ENCODE data around the gene LAMB2. TPM values are rescaled to one million over a fixed set of nuclear protein-coding genes. Genes with fewer than 3 reads are reported as not detected.
A peak's percentile ranks its signal among the peaks of the same experiment; 100 is the strongest.

Gene LAMB2
- total RNA-seq, 1 donor from 2014 or later = 75.4 TPM

DNA sequence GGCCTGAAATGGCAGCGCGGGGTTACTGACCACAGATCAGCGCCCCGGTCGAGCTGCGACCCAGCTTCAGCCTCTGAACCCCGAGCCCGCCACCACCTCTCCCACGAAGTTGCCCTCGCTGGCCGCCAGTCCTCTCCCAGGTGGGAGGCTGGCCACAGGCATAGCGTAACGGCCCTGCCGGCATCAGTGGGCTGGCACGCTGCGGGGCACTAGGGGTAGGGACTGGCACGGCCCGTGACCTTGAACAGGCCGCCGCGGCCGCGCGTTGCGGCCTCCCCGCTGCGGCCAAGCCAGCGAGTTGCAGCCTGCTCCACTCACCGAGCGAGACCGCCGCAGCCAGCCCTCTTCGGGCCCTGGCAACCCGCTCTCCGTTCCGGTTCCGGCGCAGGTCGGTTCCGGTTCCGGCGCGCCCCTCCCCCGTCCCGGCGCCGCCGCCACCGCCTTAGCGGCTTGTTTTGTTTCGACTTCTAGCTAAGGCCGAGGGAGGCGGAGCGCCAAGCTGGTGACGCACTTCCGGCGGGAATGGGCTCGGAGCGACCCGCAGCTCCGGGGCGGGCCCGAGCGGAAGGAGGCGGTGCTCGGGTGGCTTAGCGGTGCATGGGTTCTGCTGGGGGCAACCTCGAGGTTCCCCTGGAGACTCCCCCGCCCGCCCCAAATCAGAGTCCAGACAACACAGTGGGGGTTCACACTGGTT is 12.3 kb downstream of the LAMB2 start, which contains the start of gene USP19:
Gene USP19 (minus strand): TSS at position 386 of the 694 bp plus-strand sequence. CDS start 1,678 bp downstream, outside the sequence.
- no peaks in the 10 kb centered on the region for H3K36me3 ChIP-seq
- peaks cover 18% of the 10 kb centered on the region for H3K79me2 ChIP-seq (ENCODE audit: low read depth)
- H4K20me1 ChIP-seq (ENCODE audit: low read depth) = no peaks in the 10 kb centered on the region
- peak within 1 kb of the TSS; percentile 94 for H3K4me2 ChIP-seq
- peak within 1 kb of the TSS; percentile 88 for H3K27ac ChIP-seq
- H3F3A ChIP-seq (ENCODE audit: low read depth) = peaks cover 23% of the 10 kb centered on the region
- no peaks in the 10 kb centered on the region for H3K9me3 ChIP-seq (ENCODE audit: low read depth)
- DNase-seq (ENCODE audit: low spot score) = peak; percentile 96
- peaks cover 6% of the 10 kb centered on the region for H3K36me3 Mint-ChIP-seq
- H3K27me3 Mint-ChIP-seq (ENCODE audit: insufficient read depth, low read depth) = peaks cover 2% of the 10 kb centered on the region
- H3K9me3 Mint-ChIP-seq = no peaks in the 10 kb centered on the region
- peak within 1 kb of the TSS; percentile 90 for H3K4me3 ChIP-seq
- H3K27me3 ChIP-seq = no peaks in the 10 kb centered on the region
- H3K9ac ChIP-seq = peak within 1 kb of the TSS; percentile 86
- H3K4me1 Mint-ChIP-seq = peaks cover 4% of the 10 kb centered on the region
- TF ChIP-seq, protein P1, sequence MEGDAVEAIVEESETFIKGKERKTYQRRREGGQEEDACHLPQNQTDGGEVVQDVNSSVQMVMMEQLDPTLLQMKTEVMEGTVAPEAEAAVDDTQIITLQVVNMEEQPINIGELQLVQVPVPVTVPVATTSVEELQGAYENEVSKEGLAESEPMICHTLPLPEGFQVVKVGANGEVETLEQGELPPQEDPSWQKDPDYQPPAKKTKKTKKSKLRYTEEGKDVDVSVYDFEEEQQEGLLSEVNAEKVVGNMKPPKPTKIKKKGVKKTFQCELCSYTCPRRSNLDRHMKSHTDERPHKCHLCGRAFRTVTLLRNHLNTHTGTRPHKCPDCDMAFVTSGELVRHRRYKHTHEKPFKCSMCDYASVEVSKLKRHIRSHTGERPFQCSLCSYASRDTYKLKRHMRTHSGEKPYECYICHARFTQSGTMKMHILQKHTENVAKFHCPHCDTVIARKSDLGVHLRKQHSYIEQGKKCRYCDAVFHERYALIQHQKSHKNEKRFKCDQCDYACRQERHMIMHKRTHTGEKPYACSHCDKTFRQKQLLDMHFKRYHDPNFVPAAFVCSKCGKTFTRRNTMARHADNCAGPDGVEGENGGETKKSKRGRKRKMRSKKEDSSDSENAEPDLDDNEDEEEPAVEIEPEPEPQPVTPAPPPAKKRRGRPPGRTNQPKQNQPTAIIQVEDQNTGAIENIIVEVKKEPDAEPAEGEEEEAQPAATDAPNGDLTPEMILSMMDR (IDR thresholded peaks at IDR 0.05) = no peak
- no peak for TF ChIP-seq EZH2phosphoT487 (IDR thresholded peaks at IDR 0.05)
- no peak for TF ChIP-seq EZH2 (IDR thresholded peaks at IDR 0.05)
- H3K4me1 ChIP-seq = no peaks in the 10 kb centered on the region
- peak within 1 kb of the TSS; percentile 74 for H2AFZ ChIP-seq (replicated peaks)
- H3K27ac Mint-ChIP-seq = peak within 1 kb of the TSS; percentile 82
- peak within 1 kb of the TSS; percentile 92 for H3K4me3 Mint-ChIP-seq

DNA sequence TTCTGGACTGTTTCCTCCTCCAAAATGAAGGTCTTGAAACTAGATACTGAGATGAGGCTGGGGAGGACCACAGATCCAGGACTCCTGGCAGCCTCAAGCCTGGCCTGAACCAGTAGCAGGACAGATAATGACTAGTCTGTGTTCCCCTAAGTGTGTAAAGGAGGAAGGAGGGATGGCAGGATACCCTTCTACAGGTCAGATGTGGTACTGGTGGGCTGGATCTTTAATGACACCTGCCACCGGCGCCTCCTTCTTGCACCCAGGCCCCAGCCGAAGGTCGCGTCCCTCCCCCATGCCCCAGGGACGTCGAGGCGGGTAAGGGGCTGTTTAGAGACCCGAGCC is 12.8 kb downstream of the LAMB2 start:
- Mint-ChIP-seq H3K27me3 (ENCODE audit: insufficient read depth, low read depth) (peaks cover 2% of the 10 kb centered on the region), H3K36me3 (peaks cover 11% of the 10 kb centered on the region), H3K4me1 (peaks cover 4% of the 10 kb centered on the region), H3K4me3 (peak overlapping the region; percentile 92), H3K9me3 (no peaks in the 10 kb centered on the region), H3K27ac (peak overlapping the region; percentile 79)
- Histone ChIP-seq H3K4me3 (peak overlapping the region; percentile 90), H4K20me1 (ENCODE audit: low read depth) (no peaks in the 10 kb centered on the region), H3K4me2 (peak overlapping the region; percentile 94), H3K27ac (peak overlapping the region; percentile 88), H3K79me2 (ENCODE audit: low read depth) (peaks cover 18% of the 10 kb centered on the region), H3K9me3 (ENCODE audit: low read depth) (no peaks in the 10 kb centered on the region), H3K4me1 (no peaks in the 10 kb centered on the region), H3F3A (ENCODE audit: low read depth) (peaks cover 23% of the 10 kb centered on the region), H3K36me3 (no peaks in the 10 kb centered on the region), H3K27me3 (no peaks in the 10 kb centered on the region), H2AFZ (replicated peaks) (no peak overlapping the region), H3K9ac (peak overlapping the region; percentile 86)
- no peak for DNase-seq (ENCODE audit: low spot score)
- TF ChIP-seq, protein P1 (IDR thresholded peaks at IDR 0.05) = no peak
- TF ChIP-seq EZH2phosphoT487 (IDR thresholded peaks at IDR 0.05) (no peak), EZH2 (IDR thresholded peaks at IDR 0.05) (no peak)

DNA sequence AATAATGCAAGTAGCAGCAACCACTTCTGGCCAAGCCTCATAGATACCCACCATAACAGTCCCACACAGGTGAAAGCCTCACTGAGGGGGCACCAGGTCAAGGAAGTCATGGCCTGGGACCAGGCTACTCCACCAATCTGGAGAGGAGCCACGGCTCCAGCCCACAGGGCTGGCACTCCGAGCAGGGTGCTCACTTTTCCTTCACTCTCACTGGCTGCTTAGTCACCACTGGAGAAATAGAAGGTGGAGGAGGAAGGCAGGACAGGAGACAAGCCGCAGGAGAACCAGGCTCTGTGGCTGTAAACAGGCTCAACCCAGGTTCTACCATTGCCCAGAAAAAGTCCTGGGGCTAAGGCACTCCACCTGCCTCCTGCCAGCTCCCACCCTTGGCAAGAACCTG is 13.4 kb downstream of the LAMB2 start:
- H3K27me3 Mint-ChIP-seq (ENCODE audit: insufficient read depth, low read depth) = peaks cover 2% of the 10 kb centered on the region
- Histone ChIP-seq H3K27me3 (no peaks in the 10 kb centered on the region), H3K9ac (peak overlapping the region; percentile 86), H3K9me3 (ENCODE audit: low read depth) (no peaks in the 10 kb centered on the region), H3K4me3 (peak overlapping the region; percentile 90), H3K4me2 (peak overlapping the region; percentile 94), H3K27ac (no peak overlapping the region), H4K20me1 (ENCODE audit: low read depth) (no peaks in the 10 kb centered on the region), H3F3A (ENCODE audit: low read depth) (peaks cover 23% of the 10 kb centered on the region), H3K4me1 (no peaks in the 10 kb centered on the region), H3K36me3 (no peaks in the 10 kb centered on the region), H2AFZ (replicated peaks) (no peak overlapping the region), H3K79me2 (ENCODE audit: low read depth) (peaks cover 18% of the 10 kb centered on the region)
- H3K36me3 Mint-ChIP-seq = peaks cover 10% of the 10 kb centered on the region
- H3K9me3 Mint-ChIP-seq = no peaks in the 10 kb centered on the region
- H3K4me3 Mint-ChIP-seq = peak overlapping the region; percentile 92
- no peak overlapping the region for H3K27ac Mint-ChIP-seq
- TF ChIP-seq, protein P1 (IDR thresholded peaks at IDR 0.05) = no peak
- TF ChIP-seq EZH2phosphoT487 (IDR thresholded peaks at IDR 0.05) (no peak), EZH2 (IDR thresholded peaks at IDR 0.05) (no peak)
- DNase-seq (ENCODE audit: low spot score) = no peak
- peaks cover 4% of the 10 kb centered on the region for H3K4me1 Mint-ChIP-seq
